HG02943 (cell line): ENCODE data around the gene ITPR1.

Experiments
- ATAC-seq: cut with Tn5 transposase; IDR thresholded peaks from one replicate; pipeline ENCODE4 v1.9.1; 2021; ENCODE audit warnings: mild to moderate bottlenecking, low read depth, moderate library complexity; ENCODE audit not compliant: unreplicated experiment

Gene ITPR1

GRCh38 chr3:4856986-4857385 is 363.8 kb downstream of the ITPR1 start:
- ATAC-seq, result no peak

- ATAC-seq, result no peak
Observed at GRCh38 chr3:4859788-4860187, 366.6 kb downstream of the ITPR1 start.

- no peak for ATAC-seq
Observed at GRCh38 chr3:4862973-4863372, 369.8 kb downstream of the ITPR1 start.

GRCh38 chr3:4864503-4864902 is 371.4 kb downstream of the ITPR1 start:
- ATAC-seq, result no peak

GRCh38 chr3:4865714-4866113 is 372.6 kb downstream of the ITPR1 start:
- no peak for ATAC-seq

GRCh38 chr3:4866866-4867265 is 373.7 kb downstream of the ITPR1 start:
- no peak for ATAC-seq

GRCh38 chr3:4877173-4877787 is 384.1 kb downstream of the ITPR1 start:
- ATAC-seq, result no peak

- ATAC-seq, result no peak
Observed at GRCh38 chr3:4880850-4881249, 387.7 kb downstream of the ITPR1 start.

- ATAC-seq, result no peak
Observed at GRCh38 chr3:4882548-4882947, 389.4 kb downstream of the ITPR1 start.

GRCh38 chr3:4883011-4883410 is 389.9 kb downstream of the ITPR1 start:
- no peak for ATAC-seq

GRCh38 chr3:4884888-4885287 is 391.7 kb downstream of the ITPR1 start:
- no peak for ATAC-seq

- no peak for ATAC-seq
Observed at GRCh38 chr3:4885316-4885715, 392.2 kb downstream of the ITPR1 start.

- no peak for ATAC-seq
Observed at GRCh38 chr3:4886448-4886847, 393.3 kb downstream of the ITPR1 start.

- no peak for ATAC-seq
Observed at GRCh38 chr3:4887177-4887576, 394.0 kb downstream of the ITPR1 start.

- ATAC-seq, result peak; percentile 77
Observed at GRCh38 chr3:4888913-4889846, 396.0 kb downstream of the ITPR1 start.

- no peak for ATAC-seq
Observed at GRCh38 chr3:4889896-4890295, 396.7 kb downstream of the ITPR1 start.

- ATAC-seq, result no peak
Observed at GRCh38 chr3:4894891-4895530, 401.9 kb downstream of the ITPR1 start.

GRCh38 chr3:4895838-4896237 is 402.7 kb downstream of the ITPR1 start:
- no peak for ATAC-seq
